ENCODE results near the gene PRKACG. TPM values are rescaled to one million over a fixed set of nuclear protein-coding genes. Genes with fewer than 3 reads are reported as not detected.

PRKACG gene
- polyA plus RNA-seq, 1 donor from 2014 or later = not detected

- no peak overlapping the region for H3K4me3 ChIP-seq (ENCODE audit: low read length)
- no peak overlapping the region for H3K9ac ChIP-seq (ENCODE audit: low read length)
- TF ChIP-seq CTCF (IDR thresholded peaks at IDR 0.05; ENCODE audit: poor library complexity, severe bottlenecking) = no peak
- no peak for TF ChIP-seq TAF1 (IDR thresholded peaks at IDR 0.05; ENCODE audit: low read depth)
- H3F3A ChIP-seq (ENCODE audit: insufficient read depth, low read length, poor library complexity, severe bottlenecking) = no peaks in the 10 kb centered on the region
- no peaks in the 10 kb centered on the region for H3K27me3 ChIP-seq (ENCODE audit: insufficient read depth, low read depth, low read length)
- no peak overlapping the region for H3K4me2 ChIP-seq (ENCODE audit: low read length)
- H3K9me3 ChIP-seq (ENCODE audit: low read length) = no peaks in the 10 kb centered on the region
- no peaks in the 10 kb centered on the region for H3K9me2 ChIP-seq (ENCODE audit: insufficient read depth, low read length)
- H2AFZ ChIP-seq (ENCODE audit: low read depth, low read length) = no peak overlapping the region
- no peaks in the 10 kb centered on the region for H4K20me1 ChIP-seq (ENCODE audit: insufficient read depth)
- H3K27ac ChIP-seq (ENCODE audit: low read length) = no peak overlapping the region
- H3K79me2 ChIP-seq (replicated peaks; ENCODE audit: insufficient read depth, low read length) = no peaks in the 10 kb centered on the region
- H3K36me3 ChIP-seq (ENCODE audit: insufficient read depth, low read length) = no peaks in the 10 kb centered on the region
Observed at GRCh38 chr9:69004836-69005235, 9.1 kb downstream of the PRKACG start.

GRCh38 chr9:69003051-69003450, 10.9 kb downstream of the PRKACG start:
- Histone ChIP-seq H3K4me3 (ENCODE audit: low read length) (no peak overlapping the region), H2AFZ (ENCODE audit: low read depth, low read length) (no peak overlapping the region), H3K9ac (ENCODE audit: low read length) (no peak overlapping the region), H3K27me3 (ENCODE audit: insufficient read depth, low read depth, low read length) (no peaks in the 10 kb centered on the region), H3K9me3 (ENCODE audit: low read length) (no peaks in the 10 kb centered on the region), H3K79me2 (replicated peaks; ENCODE audit: insufficient read depth, low read length) (no peaks in the 10 kb centered on the region), H3K27ac (ENCODE audit: low read length) (no peak overlapping the region), H4K20me1 (ENCODE audit: insufficient read depth) (no peaks in the 10 kb centered on the region), H3K4me2 (ENCODE audit: low read length) (no peak overlapping the region), H3K36me3 (ENCODE audit: insufficient read depth, low read length) (no peaks in the 10 kb centered on the region), H3K9me2 (ENCODE audit: insufficient read depth, low read length) (no peaks in the 10 kb centered on the region), H3F3A (ENCODE audit: insufficient read depth, low read length, poor library complexity, severe bottlenecking) (no peaks in the 10 kb centered on the region)
- no peak for TF ChIP-seq MXI1 (conservative IDR thresholded peaks at IDR 0.05; ENCODE audit: poor library complexity, severe bottlenecking)
- TF ChIP-seq CTCF (IDR thresholded peaks at IDR 0.05; ENCODE audit: poor library complexity, severe bottlenecking) = no peak
- TF ChIP-seq TAF1 (IDR thresholded peaks at IDR 0.05; ENCODE audit: low read depth) = no peak
- no peak for TF ChIP-seq EP300 (conservative IDR thresholded peaks at IDR 0.05; ENCODE audit: poor library complexity, severe bottlenecking)
- TF ChIP-seq SMC3 (conservative IDR thresholded peaks at IDR 0.05; ENCODE audit: poor library complexity) = no peak
- TF ChIP-seq RAD21 (conservative IDR thresholded peaks at IDR 0.05) = no peak
- no peak for TF ChIP-seq POLR2AphosphoS5 (IDR thresholded peaks at IDR 0.05)
- no peak for TF ChIP-seq EZH2 (IDR thresholded peaks at IDR 0.05; ENCODE audit: borderline replicate concordance, insufficient read depth, low read length, poor library complexity, severe bottlenecking)
- no peak for TF ChIP-seq REST (IDR thresholded peaks at IDR 0.05; ENCODE audit: borderline replicate concordance)

Data from neural cell (in vitro differentiated cells).